ENCODE measurements around the gene CCDC33.

The CCDC33 gene

DNA sequence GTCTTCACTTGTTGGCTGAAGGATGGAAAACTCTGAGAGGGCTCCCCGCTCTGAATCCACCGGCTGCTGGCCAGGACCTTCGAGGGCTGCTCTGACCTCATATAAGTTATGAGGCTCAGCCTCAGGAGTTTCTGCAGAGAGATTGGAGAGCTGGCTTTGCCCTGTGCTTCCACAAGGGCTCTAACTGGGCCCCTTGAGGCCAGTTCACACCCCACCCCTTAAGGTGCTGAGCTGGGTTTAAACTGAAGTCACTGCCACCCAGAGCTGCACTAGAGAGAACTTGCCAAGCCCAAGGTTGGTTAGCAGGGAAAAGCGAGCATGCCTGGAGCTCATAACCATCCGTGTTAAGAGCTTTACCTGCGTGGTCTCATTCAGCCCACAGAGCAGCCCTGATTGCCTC is 2.8 kb upstream of the CCDC33 start:
- DNase-seq = no peak

DNA sequence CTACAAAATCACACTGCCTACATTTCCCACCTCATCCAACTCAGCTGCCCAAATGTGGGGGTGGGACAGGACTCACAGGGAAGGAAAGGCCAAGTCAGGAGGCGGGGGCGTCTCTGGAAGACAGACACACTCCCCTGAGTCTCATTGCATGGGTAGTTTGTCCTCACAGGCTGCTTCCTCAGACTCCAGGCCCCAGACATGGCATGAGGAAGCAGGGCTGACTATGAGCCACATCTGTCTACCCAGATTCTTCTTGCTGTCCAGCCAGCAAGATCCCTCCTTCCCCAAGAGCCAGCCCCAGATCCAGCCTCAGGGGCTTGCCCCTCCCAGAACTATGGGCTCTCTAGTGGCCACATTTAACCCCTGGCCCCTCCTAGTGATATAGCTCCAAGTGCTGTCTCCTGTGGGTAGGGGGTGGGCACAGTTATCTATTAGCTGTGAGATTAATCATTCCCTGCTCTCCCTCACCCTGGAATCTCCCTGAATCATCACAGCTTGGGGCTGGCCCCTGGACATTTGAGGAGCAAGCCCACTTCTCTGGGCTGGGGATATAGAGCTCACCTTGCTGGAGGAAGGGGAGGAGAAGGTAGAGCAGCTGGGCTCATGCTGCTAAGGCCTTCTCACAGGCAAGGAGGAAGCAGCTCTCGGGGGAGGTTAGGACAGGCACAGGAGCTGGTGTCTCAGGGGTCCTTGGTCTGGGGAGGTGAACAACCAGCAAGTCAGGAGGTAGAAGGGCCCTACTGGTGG is 2.1 kb upstream of the CCDC33 start:
- DNase-seq = no peak

DNA sequence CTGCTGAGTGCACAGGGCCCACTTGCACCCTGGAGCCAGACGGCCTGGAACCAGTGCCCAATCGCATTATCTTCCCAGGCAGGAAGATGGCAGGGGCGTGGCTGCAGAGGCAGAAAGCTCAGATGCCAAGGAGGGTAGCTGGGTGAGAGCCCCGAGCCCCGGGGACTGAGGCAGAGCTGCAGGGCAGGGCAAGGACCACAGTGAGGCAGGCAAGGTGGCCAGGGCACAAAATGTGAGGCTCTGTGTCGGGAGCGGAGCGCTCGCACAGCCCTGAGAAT is 1.6 kb upstream of the CCDC33 start:
- no peak for DNase-seq

DNA sequence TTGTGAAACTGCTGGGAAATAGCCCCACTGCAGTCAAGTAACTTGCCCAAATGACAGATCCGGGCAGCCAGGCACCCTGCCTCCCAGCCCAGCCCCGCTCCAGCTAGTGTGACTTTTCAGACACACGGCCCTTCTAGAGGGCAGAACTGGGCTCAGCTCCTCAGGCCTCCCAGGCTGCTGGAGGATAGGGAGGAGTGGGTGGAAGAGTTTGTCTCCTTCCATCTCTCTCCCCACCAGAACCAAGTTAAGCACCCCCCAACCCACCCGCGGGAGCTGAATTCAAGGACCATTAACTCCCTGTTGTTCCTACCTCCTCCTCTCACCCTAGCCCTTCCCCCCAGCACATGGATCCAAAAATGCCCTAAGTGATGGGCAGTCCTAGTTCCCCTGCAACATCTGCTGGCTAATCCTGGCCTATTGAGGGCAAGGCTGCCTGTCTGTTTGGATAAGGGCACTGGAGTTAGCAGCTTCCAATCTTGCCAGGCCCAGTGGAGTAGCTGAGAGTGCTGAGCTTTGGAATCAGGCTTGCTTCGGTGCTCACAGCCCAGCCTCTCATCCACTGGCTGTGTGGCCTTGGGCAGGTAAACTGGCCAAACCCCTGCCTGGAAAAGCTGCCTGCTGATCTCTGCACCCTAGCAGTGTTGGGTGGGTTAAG is 3.1 kb downstream of the CCDC33 start:
- DNase-seq = no peak

DNA sequence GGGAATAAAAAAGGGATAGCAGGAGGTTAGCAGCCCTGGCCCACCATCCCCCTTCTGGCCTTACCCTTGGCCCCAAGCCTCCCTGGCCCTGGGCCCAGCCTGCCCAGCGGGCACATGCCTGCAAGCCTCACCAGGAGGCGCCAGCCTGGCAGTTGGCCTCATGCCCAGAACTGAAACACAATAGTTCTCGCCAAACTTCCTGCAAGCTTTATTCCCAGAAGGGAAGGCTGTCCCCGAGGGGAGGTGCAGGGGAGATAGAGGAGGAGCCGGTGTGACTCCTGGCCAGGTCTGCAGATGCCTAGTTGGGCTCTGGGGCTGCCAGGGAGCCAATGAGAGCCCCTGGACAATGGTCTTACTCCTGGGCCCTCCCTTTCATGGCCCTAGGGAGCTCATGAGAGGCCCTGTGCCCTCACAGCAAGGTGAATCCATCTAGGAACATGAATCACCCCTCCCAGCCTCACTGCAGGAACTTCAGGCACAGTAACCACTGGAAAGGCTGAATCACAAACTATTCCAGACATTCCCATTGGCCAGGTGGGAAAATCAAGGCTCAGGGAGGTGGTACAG is 4.0 kb downstream of the CCDC33 start:
- DNase-seq = no peak

DNA sequence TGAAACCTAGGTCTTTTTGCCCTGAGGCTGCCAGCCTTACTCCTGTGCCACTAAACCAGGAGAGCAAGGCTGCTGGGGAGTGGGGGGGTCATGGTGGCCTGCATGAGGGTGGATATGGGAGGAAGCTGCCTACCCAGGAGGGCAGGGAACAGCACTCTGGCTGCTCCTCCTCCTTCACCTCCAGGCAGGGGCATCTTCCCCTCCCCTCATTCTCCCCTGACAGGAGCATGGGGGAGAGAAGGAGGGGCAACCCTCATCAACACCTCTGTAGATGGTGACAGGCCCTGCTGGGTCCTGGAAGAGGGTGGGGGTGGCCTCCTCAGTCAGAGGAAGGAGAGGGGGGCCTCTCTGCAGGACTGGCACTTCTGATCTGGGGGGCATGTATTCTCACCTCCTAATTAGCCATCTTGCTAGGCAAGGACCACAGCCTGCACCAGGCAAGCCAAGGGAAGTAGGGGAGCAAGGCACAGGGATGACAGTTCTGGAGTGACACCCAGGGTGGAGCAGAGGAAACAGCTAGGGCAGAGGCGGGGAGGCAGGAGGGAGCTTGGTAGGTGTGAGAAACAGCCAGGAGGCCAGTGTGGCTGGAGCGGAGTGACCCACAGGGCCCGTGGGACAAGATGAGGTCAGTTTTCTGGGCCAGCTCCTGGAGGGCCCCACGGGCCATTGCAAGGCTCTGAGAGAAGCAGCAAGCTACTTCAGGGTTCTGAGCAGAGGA is 4.9 kb downstream of the CCDC33 start:
- no peak for DNase-seq

DNA sequence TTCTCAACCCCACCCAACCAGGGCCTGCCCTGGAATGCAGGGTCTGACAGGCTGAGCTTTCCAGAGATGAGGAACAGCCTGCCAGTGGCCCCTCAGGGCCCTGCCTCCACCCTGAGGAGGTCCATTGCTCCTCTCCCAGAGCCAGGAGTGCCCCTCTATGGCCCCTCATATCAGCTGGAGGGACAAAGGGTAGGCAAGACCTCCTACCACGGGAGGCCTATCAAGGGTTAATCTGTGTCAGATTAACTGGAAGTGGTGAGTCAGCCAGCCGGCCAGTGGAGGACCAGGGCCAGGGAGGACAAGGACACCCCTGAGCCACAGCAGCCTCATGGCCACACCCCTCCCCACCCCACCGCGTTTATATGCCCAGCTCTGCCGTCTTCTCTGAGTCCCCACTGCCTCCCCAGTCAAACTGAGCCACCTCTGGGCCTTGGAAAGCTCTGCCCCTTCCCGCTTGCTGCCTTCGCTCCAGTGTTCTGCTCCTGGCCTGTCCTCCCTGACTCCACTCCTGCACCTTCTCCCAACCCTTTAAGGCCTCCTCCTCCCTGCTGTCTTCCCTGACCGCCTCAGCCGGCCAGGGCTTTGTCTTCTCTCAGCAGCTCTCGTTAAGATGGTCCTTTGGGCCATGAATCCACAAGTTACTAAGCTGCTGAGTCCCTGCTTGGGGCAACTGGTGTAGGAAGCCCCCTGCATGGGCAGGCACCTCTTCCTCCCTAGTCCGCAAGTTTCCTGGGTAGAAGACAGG is 6.5 kb downstream of the CCDC33 start:
- DNase-seq = no peak

DNA sequence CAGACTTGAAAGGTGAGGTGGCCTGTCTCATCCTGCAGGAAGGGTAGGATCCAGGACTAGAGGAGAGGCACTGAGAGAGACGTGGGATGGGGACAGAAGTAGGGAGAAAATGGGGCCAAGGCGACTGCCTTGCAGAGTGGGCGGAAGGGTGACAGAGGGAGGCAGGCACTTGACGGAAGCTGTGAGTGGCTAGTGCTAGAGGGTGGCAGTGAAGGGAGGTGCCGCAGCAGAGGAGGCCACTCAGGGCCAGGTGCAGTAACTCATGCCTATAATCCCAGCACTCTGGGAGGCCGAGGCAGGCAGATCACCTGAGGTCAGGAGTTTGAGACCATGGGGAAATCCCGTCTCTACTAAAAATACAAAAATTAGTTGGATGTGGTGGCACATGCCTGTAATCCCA is 7.3 kb downstream of the CCDC33 start:
- no peak for DNase-seq

DNA sequence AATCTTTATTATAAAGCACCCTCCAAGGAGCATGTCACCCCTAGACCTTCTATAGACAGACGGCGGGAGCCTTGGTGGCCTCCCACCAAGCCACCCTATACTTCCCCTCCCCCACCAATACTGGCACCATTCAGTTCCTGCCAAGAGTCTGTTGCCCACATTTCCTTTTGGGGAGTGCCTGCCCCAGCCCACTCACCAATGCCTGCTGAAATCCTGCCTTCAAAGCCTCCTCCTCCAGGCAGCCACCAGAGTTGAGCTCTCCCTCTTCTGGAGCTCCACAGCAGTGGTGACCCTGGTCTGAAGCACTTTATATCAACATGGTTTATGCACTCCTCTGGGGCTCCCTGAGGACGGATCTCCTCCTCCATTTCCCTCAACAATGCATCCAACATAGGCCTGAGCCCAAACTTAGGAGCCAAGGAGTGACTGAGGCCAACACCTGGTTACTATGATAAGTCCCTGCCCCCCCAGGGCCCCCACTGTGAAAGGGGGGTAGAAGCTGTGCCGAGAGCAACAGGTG is 8.8 kb downstream of the CCDC33 start:
- no peak for DNase-seq

DNA sequence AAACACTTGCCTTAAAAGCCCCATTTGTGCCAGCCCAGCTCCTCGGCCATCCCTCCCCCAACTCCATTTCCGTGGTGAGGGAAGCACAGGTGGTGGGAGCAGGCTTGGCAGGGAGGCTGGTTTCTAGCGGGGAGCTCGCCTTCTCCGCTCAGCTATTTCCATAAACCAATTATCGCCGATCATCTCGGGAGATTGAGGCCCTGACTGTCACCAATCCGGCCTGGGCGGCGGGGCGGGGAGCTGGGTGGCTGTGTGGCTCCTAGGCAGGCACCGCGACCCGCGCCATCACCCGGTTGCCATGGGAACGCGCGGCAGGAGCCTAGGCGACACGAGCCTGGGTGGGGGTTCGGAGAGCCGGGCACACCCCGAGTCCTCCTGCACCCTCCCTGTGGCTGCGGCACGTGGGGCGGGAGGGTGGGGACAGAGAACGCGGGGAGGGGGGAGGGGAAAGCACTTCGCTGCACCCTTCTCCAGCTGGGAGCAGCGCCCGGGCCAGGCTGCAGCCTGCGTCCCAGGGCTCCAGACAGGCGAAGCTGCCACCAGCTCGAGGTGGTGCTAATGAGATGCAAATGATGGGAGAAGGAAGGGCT is 9.3 kb downstream of the CCDC33 start:
- DNase-seq = peak in 1 of 5 experiments; percentile 38

DNA sequence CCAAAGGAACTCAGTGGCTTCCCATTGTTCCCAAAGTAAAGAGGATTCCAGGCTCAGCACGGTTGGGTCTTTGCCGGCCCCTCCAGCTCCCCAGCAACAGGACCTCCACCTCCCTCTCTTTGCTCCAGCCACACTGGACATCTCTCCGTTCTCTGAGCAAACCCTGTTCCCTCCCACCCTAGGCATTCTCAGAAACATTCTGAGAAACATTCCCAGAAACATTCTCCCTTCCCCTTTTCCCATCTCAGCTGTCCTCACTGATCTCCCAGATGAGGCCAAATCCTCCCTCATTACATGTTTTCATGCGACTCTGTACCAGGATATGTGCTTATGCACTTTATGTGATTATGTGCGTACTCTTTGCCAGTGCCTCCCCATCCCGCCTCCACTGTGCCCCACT is 14.1 kb downstream of the CCDC33 start:
- DNase-seq = no peak

DNA sequence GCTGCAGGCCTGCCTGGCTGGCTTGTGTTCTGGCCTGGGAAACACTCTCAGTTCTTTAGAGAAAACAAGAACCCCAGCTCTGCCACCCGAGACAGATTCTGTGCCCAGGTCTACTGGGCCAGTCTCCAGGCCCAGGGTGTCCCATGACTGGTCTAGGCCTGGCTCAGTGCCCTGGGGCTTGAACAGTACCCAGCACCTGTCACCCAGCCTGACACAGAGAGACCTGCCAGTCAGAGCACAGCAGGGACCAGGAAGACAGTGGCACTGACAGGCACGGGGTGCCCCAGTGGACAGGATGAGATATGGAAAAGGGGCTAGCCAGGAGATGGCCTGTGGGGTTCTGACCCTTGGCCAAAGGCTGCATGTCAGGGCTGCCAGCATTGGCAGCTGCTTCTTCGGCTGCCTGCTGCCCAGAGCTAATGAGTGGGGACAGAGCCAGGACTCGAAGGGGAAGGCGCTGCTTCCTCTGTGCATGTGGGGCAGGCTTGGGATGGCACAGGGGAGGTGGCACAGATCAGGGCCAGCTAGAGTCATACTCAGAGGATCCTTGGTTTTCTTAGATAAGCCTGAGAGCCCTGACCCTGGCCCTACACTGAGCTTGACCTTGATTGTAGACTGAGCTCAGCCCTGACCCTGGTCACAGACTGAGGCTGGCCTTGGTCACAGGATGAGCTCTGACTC is 15.1 kb downstream of the CCDC33 start:
- DNase-seq = no peak

DNA sequence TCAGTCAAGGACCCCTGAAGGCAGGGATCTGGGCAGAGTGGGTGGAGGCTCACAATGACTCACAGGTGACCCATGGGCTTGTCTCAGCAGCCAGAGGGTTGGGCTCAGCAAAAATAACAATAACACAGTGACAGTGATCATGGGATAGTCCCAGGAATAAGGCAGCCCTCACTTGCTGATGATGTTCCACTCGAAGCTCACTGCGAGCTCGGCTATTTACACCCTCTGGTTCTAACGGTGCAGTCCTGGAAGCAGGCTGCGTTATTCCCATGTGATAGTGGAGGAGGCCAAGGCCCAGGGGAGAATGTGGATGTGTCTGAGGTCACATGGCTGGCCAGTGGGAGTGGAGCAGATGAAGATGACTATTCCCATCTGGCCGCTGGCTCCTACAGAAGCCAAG is 16.2 kb downstream of the CCDC33 start:
- DNase-seq = no peak

DNA sequence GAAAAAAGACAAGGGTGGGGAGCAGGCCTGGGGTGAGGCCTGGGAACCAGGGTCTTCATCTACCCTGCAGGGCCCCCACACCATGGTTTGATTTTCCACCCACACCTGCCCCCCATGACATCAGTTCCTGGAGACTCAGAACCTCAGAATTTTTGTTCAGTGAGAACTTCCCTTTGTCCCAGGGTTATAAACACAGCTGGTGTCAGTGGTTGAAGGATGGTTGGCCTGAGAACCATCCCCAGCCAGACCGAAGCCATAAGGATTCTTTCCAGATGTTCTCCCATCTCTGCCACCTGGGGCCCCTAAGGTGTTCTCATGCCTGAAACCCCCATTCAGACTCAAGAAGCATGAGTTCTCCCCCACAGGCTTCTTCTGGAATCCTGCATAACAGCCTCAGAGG is 16.6 kb downstream of the CCDC33 start:
- no peak for DNase-seq

DNA sequence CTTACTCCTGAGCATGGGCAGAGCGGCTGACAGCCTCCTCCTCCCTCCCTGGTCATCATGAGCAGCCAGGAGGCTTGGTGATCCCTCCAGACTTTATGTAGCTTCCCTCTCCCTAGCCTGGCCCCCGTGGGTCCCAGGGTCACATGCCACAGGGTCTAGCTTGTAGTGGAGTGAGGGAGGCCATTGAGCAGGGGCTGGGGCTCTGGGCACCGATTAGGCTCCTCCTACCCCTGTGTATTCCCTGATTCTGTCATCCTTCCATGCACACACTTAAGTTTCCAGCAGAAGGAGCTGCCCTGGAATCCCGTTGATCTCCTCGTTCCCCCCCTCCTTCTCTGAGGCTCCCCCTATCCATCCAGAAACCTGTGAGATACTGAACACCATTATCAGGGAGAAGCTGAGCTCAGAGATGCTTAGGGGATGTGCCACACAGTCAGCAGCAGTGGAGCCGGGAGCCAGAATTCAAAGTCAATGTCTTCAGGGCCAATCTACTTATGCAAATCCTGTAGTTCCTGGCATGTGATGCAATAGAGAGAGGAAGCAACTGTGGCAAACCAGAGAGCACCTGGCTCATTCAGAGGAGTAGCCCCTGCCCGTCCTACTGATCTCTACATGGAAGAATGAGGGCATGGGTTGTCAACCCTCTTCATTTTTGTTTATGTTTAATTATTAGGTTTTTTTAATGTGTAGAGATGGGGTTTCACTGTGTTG is 17.2 kb downstream of the CCDC33 start:
- no peak for DNase-seq

DNA sequence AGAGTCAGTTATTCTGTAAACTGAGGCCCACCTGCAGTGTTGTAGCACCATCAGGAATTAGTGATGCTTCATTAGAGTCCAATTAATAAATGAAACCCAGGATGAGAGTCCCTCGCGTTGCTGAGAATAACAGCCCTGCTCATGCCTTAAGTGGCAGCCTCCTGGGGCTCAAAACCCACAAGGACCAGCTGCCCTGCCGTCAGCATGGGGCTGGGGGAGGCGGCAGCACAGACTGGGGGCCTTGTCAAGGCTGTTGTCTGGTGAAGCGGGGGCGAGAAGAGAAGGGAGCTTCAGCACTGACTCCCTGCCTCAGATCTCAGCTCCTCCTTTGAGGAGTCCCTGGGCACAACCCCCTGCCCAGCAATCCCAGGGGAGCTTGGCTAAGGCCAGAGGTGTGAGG is 21.0 kb downstream of the CCDC33 start:
- no peak for DNase-seq

DNA sequence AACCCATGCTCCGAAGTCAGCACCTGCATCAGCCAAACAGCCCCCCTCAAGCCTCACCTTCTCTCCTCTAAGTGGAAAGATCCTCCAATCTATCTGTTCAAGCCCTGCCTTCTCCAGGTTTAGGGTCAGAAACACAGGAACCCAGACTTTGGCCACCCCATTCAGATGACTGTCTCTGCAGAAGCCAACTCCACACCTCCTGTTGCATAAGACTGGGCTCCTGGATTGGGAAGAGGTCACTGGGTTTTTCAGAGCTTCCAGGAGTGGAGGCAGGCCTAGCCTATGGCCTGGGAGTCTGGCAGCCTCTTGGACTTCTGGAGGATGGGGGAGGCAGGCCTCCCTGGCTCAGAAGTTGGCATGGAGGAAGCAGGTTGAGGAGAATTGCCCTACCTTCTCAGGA is 21.5 kb downstream of the CCDC33 start:
- no peak for DNase-seq

DNA sequence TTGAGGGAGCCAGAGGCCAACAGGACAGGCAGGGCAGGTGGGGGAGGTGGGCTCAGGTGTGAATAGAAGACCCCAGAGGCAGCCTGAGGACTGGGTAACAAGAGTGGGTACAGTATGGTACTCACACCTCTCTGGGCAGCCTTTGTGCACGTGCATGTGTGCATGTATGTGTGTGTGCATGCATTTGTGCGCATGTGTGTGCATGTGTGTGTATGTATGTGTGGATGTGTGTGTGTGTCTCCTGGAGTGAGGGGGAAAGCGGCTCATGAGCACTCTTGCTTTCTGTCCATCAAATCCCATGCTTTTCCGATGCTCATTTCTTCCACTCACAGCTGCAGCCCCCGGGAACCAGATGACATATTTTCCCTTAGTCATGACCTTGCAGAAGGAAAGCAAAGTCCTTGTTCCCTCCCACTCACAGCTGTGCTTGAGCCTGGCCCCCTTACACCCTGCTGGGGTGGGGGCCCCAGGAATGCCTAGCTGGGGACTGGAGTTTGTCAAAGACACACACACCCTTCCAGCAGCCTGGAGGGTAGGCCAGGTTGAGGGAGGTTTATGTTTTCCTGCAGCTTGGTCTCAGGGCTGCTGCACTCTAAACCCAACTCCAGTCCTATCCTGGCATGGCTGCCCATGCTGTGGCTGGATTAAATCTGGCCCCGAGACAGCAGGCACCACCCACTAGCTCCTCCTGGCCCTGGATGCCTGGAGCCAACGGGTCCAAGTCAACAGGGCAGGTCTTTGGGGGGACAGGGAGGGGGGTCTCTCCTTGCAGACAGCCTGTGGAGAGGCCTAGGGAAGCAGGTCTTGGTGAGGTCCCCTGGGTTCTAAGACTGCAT is 22.5 kb downstream of the CCDC33 start:
- DNase-seq = no peak

DNA sequence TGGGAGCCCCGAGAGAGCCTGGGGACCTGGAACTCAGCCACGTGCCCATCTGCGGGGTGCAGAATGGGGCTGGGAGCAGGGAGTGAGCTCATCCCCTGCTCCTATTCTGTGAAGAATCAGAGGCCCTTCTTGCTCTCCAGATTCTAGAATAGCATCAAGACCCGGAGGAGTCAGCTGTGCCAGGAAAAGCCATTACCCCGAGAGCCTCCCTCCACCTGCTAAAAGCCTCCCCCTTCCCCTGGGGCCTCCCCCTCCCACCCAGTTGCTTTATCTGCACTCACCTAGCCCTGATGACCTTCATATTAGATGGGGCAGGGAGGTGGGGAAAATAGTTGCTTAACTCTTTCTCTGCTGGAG is 23.1 kb downstream of the CCDC33 start:
- no peak for DNase-seq

DNA sequence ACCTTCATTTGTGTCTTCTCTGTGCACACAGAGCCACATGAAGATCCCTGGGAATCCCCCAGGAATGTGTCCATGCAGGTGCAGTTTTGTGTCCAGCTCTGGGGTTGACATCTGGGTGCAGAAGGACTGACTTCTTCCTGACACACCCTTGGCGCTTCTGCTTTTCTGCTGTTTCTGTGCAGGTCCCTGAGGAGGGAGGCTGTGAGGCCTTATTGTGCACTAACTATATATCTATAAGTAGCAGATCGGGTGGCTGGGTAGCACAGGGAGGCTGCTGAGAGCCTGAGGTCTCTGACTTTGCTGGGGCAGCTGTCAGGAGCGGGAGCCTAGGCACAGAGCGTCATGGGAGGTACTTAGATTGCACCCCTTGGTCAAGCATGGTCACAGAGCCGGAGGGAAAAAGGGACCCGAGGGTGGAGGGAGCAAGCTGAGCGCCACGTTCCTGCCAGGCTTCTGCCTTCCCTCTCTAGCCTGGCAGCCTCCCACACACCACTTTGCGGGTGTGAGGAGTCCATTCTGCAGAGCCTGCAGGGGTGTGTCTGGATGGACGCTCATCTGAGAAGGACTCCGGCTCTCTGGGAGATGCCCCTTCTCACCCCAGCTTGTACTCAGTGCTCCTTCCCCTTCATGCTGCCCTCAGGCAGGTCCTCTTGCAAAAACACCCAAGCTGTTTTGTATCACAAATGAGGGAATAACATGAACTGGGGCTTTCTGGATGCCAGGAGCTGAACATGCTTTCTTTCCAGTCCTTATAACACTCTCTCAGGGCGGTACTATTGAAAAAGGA is 23.9 kb downstream of the CCDC33 start:
- no peak for DNase-seq

Measured in T-helper 2 cell (primary cell).